CD4-positive, alpha-beta T cell treated with Interleukin-17A for 1 hour (primary cell): ENCODE results near the gene ERVH48-1.
"Not testable (repeated sequence)": the region's sequence is repeated elsewhere in the genome, so short reads cannot be mapped to it uniquely, and the experiment has no call there.

Source experiments
- DNase-seq: peaks from one replicate; pipeline ENCODE4 v3.0.0-alpha.2; 2020

The ERVH48-1 gene

GRCh38 chr21:42938606-42938995 lies 13.2 kb upstream of the ERVH48-1 start:
- not testable (repeated sequence) for DNase-seq

GRCh38 chr21:42937960-42938605 lies 12.7 kb upstream of the ERVH48-1 start:
- no peak for DNase-seq

- not testable (repeated sequence) for DNase-seq
Measured at GRCh38 chr21:42937034-42937940, 11.9 kb upstream of the ERVH48-1 start.

- not testable (repeated sequence) for DNase-seq
Measured at GRCh38 chr21:42936360-42936759, 10.9 kb upstream of the ERVH48-1 start.

- not testable (repeated sequence) for DNase-seq
Measured at GRCh38 chr21:42933973-42934372, 8.5 kb upstream of the ERVH48-1 start.

GRCh38 chr21:42933137-42933970 lies 7.9 kb upstream of the ERVH48-1 start:
- not testable (repeated sequence) for DNase-seq

GRCh38 chr21:42932378-42933136 lies 7.1 kb upstream of the ERVH48-1 start:
- DNase-seq = not testable (repeated sequence)

GRCh38 chr21:42931560-42932235 lies 6.3 kb upstream of the ERVH48-1 start:
- DNase-seq = no peak

GRCh38 chr21:42929969-42930368 lies 4.5 kb upstream of the ERVH48-1 start:
- DNase-seq = no peak

- not testable (repeated sequence) for DNase-seq
Measured at GRCh38 chr21:42927474-42928200, 2.2 kb upstream of the ERVH48-1 start.

GRCh38 chr21:42924433-42924751 lies 1.0 kb downstream of the ERVH48-1 start:
- no peak for DNase-seq

GRCh38 chr21:42923553-42924432 lies 1.6 kb downstream of the ERVH48-1 start:
- peak; percentile 82 for DNase-seq

GRCh38 chr21:42922918-42923317 lies 2.5 kb downstream of the ERVH48-1 start:
- no peak for DNase-seq

GRCh38 chr21:42921927-42922326 lies 3.5 kb downstream of the ERVH48-1 start:
- DNase-seq = no peak

GRCh38 chr21:42918291-42918690 lies 7.1 kb downstream of the ERVH48-1 start:
- DNase-seq = no peak

GRCh38 chr21:42913476-42913875 lies 12.0 kb downstream of the ERVH48-1 start:
- DNase-seq = no peak

GRCh38 chr21:42911920-42912319 lies 13.5 kb downstream of the ERVH48-1 start:
- not testable (repeated sequence) for DNase-seq

- DNase-seq = not testable (repeated sequence)
Measured at GRCh38 chr21:42908484-42908883, 16.9 kb downstream of the ERVH48-1 start.

- no peak for DNase-seq
Measured at GRCh38 chr21:42906233-42906632, 19.2 kb downstream of the ERVH48-1 start.

- no peak for DNase-seq
Measured at GRCh38 chr21:42905195-42905594, 20.2 kb downstream of the ERVH48-1 start.
